M059J (cell line): Measurements from ENCODE around the gene SERPINE3. TPM values are rescaled to one million over a fixed set of nuclear protein-coding genes. Genes with fewer than 3 reads are reported as not detected.

Experiments
- DNase-seq: peaks from one replicate; pipeline ENCODE4 v3.0.0-alpha.2; 2012; ENCODE audit warnings: low read depth
- total RNA-seq: library from RNA; depleted of rRNA; stranded (reverse); fragments of >200 nt; shearing (Covaris generic); gene quantifications from 2 replicates; pipeline ENCODE4 v1.2.3, GENCODE V29; 2014; rRNA removed

Gene SERPINE3
- not detected in 2 replicates for total RNA-seq

GRCh38 chr13:51339354-51339753 is at the start of gene SERPINE3:
SERPINE3 (plus strand) TSS chr13:51339691; CDS start chr13:51341092, 1,401 bp downstream.
- no peak for DNase-seq

GRCh38 chr13:51291341-51291740 is 48.1 kb upstream of the SERPINE3 start:
- DNase-seq, result peak; percentile 64

- DNase-seq, result peak; percentile 56
These were observed 47.4 kb upstream of the SERPINE3 start for GRCh38 chr13:51292000-51292565.

- DNase-seq, result no peak
These were observed 41.9 kb upstream of the SERPINE3 start for GRCh38 chr13:51297556-51297955.

GRCh38 chr13:51298812-51299211 is 40.7 kb upstream of the SERPINE3 start:
- peak; percentile 14 for DNase-seq

- no peak for DNase-seq
These were observed 36.4 kb upstream of the SERPINE3 start for GRCh38 chr13:51303063-51303552.

- no peak for DNase-seq
These were observed 35.6 kb upstream of the SERPINE3 start for GRCh38 chr13:51303882-51304281.

GRCh38 chr13:51305271-51305967 is 34.1 kb upstream of the SERPINE3 start:
- no peak for DNase-seq

- DNase-seq, result no peak
These were observed 30.7 kb upstream of the SERPINE3 start for GRCh38 chr13:51308781-51309180.

GRCh38 chr13:51311231-51311630 is 28.3 kb upstream of the SERPINE3 start:
- DNase-seq, result no peak

- DNase-seq, result no peak
These were observed 27.5 kb upstream of the SERPINE3 start for GRCh38 chr13:51311957-51312520.

- no peak for DNase-seq
These were observed 25.9 kb upstream of the SERPINE3 start for GRCh38 chr13:51313619-51314018.

- peak; percentile 71 for DNase-seq
These were observed 22.2 kb upstream of the SERPINE3 start for GRCh38 chr13:51317262-51317661.

GRCh38 chr13:51318015-51318414 is 21.5 kb upstream of the SERPINE3 start:
- DNase-seq, result peak; percentile 38

GRCh38 chr13:51318876-51319275 is 20.6 kb upstream of the SERPINE3 start:
- no peak for DNase-seq

GRCh38 chr13:51321836-51322235 is 17.7 kb upstream of the SERPINE3 start:
- DNase-seq, result no peak

GRCh38 chr13:51322826-51323225 is 16.7 kb upstream of the SERPINE3 start:
- no peak for DNase-seq

GRCh38 chr13:51323824-51324511 is 15.5 kb upstream of the SERPINE3 start:
- no peak for DNase-seq

- no peak for DNase-seq
These were observed 14.6 kb upstream of the SERPINE3 start for GRCh38 chr13:51324714-51325420.

- no peak for DNase-seq
These were observed 13.7 kb upstream of the SERPINE3 start for GRCh38 chr13:51325837-51326236.

- no peak for DNase-seq
These were observed 12.7 kb upstream of the SERPINE3 start for GRCh38 chr13:51326777-51327176.

- no peak for DNase-seq
These were observed 11.5 kb upstream of the SERPINE3 start for GRCh38 chr13:51327961-51328360.
